Liver (tissue), 3 donors: ENCODE measurements around the gene SEC23IP.

Source experiments
- RAD21 ChIP-seq, 2 donors: IDR thresholded peaks; 2 replicates each; pipeline ENCODE4 v1.6.1; 2016; ENCODE audit warnings: antibody characterized with exemption in 2 of 2, mild to moderate bottlenecking in 2 of 2
- TAF1 ChIP-seq: conservative IDR thresholded peaks from 2 replicates; pipeline ENCODE4 v1.6.1; 2016; ENCODE audit warnings: antibody characterized with exemption, mild to moderate bottlenecking
- TF ChIP-seq, protein P1 (sequence below): fragments of 150-350 bp; IDR thresholded peaks from 2 replicates; pipeline ENCODE4 v1.5.1; 2017; ENCODE audit warnings: improper control_type of control experiment, low read depth, low read length; ENCODE audit not compliant: missing input control
- TF ChIP-seq, protein P2 (sequence below): IDR thresholded peaks from 2 replicates; pipeline ENCODE4 v1.6.1; 2016; ENCODE audit warnings: antibody characterized with exemption
- TF ChIP-seq, protein P3 (sequence below): IDR thresholded peaks from 2 replicates; pipeline ENCODE4 v1.6.1; 2016; ENCODE audit warnings: antibody characterized with exemption
- donor health status: healthy.
- donor health status: healthy.

DNA sequence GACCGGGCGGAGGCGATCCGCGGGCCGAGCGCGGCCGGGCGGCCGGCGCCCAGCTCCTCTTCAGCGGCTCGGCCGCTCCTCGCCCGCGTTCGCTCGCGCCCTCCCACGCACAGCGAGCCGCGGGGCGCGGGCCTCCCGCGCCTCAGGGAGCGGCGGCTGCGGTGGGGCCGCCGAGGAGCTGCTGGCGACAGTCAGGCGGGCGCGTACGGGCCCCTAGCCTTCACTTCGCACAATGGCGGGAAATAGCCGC, 20.0 kb upstream of the SEC23IP start, which contains the start of gene MCMBP:
- TF ChIP-seq, protein P1, sequence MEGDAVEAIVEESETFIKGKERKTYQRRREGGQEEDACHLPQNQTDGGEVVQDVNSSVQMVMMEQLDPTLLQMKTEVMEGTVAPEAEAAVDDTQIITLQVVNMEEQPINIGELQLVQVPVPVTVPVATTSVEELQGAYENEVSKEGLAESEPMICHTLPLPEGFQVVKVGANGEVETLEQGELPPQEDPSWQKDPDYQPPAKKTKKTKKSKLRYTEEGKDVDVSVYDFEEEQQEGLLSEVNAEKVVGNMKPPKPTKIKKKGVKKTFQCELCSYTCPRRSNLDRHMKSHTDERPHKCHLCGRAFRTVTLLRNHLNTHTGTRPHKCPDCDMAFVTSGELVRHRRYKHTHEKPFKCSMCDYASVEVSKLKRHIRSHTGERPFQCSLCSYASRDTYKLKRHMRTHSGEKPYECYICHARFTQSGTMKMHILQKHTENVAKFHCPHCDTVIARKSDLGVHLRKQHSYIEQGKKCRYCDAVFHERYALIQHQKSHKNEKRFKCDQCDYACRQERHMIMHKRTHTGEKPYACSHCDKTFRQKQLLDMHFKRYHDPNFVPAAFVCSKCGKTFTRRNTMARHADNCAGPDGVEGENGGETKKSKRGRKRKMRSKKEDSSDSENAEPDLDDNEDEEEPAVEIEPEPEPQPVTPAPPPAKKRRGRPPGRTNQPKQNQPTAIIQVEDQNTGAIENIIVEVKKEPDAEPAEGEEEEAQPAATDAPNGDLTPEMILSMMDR: no peak
- TF ChIP-seq RAD21 (IDR thresholded peaks at IDR 0.05): no peak
- TF ChIP-seq, protein P2, sequence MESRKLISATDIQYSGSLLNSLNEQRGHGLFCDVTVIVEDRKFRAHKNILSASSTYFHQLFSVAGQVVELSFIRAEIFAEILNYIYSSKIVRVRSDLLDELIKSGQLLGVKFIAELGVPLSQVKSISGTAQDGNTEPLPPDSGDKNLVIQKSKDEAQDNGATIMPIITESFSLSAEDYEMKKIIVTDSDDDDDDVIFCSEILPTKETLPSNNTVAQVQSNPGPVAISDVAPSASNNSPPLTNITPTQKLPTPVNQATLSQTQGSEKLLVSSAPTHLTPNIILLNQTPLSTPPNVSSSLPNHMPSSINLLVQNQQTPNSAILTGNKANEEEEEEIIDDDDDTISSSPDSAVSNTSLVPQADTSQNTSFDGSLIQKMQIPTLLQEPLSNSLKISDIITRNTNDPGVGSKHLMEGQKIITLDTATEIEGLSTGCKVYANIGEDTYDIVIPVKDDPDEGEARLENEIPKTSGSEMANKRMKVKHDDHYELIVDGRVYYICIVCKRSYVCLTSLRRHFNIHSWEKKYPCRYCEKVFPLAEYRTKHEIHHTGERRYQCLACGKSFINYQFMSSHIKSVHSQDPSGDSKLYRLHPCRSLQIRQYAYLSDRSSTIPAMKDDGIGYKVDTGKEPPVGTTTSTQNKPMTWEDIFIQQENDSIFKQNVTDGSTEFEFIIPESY: no peak
- TF ChIP-seq, protein P3, sequence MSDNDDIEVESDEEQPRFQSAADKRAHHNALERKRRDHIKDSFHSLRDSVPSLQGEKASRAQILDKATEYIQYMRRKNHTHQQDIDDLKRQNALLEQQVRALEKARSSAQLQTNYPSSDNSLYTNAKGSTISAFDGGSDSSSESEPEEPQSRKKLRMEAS: no peak
- TF ChIP-seq TAF1: no peak
